ENCODE results near the gene PRSS57.
"Not testable (repeated sequence)": the region's sequence is repeated elsewhere in the genome, so short reads cannot be mapped to it uniquely, and the experiment has no call there.

The PRSS57 gene

DNA sequence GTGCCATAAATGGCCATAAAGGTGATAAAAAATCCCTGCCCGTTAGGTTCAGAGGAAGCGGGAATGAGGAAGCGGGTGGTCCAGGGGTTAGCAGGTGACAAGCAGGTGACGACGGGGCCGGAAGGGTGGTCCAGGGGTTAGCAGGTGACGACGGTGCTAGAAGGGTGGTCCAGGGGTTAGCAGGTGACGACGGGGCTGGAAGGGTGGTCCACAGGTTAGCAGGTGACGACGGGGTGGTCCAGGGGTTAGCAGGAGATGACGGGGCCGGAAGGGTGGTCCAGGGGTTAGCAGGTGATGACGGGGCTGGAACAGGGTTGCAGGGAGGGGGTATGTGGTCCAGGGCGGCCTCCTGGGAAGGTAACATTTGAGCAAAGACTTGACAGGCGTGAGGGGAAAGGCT is 6.3 kb downstream of the PRSS57 start:
- no peak for DNase-seq

DNA sequence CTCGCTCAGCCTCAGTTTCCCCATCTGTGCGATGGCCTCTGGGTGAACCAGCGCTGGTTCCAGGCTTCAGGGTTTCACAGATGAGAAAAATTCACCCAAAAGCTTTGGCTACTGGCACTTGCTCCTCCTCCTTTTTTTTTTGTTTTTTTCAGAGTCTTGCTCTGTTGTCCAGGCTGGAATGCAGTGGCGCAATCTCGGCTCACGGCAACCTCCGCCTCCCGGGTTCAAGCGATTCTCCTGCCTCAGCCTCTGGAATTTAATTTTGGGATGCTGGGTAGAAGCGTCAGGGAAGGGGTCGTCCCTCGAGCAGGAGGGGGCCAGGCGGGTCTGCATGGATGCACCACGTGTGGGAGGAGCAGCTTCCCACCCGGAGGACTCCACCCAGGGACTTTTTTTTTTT is 7.0 kb downstream of the PRSS57 start:
- no peak for DNase-seq

DNA sequence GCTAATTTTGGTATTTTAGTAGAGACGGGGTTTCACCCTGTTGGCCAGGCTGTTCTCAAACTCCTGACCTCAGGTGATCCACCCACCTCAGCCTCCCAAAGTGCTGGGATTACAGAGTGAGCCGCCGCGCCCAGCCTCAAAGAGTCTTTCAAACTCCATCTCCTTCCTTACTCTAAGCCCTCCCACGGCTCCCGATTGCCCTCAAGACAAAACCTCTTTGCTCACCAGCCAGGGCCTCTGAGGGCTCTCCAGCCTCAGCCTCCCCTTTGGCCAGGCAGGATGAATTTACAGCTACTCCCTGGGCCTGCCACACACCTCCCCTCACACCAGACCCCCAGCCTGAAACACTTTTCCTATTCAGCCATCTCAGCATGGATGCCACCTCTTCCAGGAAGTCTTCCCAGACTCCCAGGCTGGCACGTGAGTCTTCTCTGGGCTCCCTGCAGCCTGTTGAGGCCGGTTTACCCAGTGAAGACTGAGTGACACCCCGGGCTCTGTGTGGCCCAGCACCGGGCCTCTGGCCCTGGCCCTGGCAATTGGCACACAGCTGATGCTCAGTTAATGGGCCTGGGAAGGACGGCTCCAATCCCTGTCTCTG is 7.6 kb downstream of the PRSS57 start:
- DNase-seq: no peak

DNA sequence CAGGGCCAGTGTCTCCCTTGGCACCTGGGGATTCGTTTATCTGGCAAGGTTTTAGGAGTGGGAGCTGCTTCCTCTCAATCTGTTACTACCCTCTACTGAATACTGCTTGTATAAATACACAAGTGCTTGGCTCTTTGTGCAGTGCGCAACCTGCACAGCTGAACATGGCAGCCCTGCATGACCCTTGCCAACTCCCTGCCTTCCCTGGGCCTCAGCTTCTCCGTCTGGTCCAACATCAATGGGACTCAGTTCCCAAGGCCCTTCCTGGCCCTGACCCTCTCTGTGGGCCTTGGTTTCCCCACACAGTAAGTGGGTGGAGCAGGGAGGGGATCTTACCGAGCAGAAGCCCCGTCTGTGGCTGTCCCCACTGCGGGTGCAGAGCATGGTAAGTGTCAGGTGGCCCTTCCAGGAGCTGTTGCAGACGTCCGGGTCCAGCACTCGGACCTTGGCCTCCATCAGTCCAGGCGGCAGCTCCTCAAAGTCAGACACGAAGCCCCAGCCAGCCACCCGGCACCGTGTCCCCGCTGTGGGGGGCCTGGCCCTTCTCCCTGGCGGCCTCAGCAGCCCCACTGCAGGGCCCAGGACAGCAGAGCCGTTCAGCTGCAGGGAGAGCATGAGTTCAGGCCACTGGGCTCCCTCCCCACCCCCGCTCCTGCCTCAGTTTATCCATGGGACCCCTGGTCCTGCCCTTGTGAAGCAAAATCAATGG is 8.5 kb downstream of the PRSS57 start:
- no peak for DNase-seq

DNA sequence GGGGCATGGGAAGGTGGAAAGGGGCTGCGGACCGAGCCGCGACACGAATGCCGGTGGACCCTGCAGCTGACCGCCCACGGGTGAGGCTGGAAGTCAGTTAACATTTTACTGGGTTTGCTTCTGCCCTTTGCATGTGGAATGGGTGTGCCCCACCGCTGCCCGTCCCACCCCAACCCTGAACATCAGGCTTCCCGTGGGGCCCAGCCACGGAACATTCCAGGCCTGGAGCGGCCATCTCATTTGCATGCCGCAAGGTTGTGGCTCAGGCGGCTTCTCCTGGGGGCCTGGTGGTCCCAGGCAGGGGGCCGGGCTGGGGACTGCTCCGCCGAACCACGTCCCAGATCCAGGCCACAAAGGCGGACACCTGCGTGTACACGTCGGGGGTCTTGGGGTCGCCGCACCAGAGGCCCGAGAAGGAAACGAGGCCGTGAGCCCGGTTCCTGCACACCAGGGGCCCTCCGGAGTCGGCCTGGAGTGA is 9.8 kb downstream of the PRSS57 start:
- DNase-seq: no peak

DNA sequence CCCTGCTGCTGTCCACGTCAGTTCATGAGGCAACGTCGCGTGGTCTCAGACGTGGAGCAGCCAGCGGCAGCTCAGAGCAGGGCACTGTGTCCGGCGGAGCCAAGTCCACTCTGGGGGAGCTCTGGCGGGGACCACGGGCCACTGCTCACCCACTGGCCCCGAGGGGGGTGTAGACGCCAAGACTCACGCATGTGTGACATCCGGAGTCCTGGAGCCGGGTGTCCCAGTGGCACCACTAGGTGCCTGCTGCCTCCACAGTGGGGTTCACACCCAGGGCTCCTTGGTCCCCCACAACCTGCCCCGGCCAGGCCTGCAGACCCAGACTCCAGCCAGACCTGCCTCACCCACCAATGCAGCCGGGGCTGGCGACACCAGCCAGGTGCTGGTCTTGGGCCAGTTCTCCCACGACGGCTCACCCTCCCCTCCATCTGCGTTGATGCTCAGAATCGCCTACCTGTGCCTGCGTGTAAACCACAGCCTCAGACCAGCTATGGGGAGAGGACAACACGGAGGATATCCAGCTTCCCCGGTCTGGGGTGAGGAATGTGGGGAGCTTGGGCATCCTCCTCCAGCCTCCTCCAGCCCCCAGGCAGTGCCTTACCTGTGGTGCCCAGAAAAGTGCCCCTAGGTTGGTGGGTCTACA is 12.5 kb downstream of the PRSS57 start:
- DNase-seq: no peak

DNA sequence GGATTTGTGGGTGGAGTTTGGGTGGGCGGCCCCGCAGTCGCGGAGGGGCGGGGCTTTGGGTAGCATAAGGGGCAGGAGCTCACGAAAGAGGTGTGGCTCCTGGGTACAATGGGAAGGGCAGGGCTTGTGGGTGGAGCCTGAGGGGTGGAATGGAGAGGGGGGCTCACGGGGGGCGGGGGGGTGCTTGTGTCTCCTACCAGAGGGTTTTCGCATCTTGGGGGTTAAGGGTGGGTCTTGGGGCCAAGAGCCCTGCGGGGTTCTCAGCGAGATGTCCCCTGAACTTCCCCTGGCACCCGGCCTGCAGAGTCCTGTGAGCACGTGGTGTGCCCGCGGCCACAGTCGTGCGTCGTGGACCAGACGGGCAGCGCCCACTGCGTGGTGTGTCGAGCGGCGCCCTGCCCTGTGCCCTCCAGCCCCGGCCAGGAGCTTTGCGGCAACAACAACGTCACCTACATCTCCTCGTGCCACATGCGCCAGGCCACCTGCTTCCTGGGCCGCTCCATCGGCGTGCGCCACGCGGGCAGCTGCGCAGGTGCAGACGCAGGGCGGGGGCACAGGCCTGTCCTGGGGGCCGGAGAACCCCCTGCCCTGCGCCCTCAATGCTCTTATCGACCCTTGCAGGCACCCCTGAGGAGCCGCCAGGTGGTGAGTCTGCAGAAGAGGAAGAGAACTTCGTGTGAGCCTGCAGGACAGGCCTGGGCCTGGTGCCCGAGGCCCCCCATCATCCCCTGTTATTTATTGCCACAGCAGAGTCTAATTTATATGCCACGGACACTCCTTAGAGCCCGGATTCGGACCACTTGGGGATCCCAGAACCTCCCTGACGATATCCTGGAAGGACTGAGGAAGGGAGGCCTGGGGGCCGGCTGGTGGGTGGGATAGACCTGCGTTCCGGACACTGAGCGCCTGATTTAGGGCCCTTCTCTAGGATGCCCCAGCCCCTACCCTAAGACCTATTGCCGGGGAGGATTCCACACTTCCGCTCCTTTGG is 13.9 kb downstream of the PRSS57 start:
- DNase-seq: no peak

DNA sequence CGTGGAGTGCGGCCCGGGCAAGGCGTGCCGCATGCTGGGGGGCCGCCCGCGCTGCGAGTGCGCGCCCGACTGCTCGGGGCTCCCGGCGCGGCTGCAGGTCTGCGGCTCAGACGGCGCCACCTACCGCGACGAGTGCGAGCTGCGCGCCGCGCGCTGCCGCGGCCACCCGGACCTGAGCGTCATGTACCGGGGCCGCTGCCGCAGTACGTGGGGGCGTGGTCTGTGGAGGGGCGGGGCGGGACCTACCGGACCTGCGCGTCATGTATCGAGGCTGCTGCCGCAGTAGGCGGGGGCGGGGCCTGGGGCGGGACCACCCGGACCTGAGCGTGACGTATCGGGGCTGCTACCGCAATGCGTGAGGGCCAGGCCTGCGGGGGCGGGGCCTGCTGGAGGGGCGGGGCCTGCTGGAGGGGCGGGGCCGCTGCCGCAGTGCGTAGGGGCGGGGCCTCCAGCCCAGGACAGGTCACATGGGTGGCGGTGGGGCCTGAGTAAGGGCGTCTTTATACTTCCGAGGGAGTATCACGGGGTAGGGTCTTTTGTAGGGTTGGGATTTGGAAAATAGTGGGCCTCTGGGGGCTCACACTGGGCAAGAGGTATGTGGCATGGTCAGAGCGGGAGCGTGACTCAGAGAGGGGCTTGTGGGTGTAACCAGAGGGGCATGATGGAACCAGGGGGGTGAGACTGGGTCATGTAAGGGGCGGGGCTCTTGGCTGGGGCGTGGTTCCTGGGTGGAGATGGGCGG is 14.8 kb downstream of the PRSS57 start:
- peak; percentile 99 for DNase-seq

DNA sequence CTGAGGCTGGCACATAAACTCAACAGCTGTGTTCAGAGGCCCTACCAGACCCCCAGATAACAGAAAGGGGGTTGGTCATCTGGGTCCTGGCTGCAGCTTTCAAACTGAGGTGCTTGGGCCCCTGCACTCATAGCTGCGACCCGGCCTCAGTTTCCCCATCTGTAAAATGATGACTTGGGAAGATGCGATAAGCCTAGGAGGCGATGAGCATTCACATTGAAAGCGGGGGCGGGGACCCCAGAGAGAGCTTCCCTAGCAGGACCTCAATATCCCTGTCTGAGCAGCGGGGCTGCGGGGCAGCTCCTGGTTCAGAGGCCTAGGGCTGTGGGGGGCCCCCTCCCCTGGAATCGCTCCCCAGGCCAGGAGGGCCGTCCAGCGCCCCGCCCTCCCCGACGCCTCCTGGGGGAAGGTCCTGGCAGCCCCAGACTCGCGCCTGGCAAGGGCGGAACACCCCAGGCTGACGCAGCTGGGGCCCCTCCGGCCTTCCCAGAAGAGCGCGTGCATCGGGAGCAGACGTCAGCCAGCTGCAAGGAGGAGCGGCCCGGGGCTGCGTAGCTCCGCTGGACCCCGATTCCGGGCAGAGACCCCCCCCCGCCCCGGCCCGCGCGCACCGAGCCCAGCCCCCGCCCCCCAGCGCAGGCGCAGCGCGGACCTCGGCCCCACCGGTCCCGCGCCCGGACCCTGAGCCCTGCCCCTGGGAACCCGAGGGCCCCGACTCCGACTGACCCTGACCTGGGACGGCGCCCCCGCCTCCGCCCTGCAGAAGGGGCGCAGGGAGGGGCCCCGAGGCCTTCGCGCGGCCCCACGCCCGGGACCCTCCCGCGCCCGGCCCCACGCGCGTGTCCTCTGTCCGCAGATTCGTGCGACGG is 15.6 kb downstream of the PRSS57 start:
- DNase-seq: peak; percentile 35

DNA sequence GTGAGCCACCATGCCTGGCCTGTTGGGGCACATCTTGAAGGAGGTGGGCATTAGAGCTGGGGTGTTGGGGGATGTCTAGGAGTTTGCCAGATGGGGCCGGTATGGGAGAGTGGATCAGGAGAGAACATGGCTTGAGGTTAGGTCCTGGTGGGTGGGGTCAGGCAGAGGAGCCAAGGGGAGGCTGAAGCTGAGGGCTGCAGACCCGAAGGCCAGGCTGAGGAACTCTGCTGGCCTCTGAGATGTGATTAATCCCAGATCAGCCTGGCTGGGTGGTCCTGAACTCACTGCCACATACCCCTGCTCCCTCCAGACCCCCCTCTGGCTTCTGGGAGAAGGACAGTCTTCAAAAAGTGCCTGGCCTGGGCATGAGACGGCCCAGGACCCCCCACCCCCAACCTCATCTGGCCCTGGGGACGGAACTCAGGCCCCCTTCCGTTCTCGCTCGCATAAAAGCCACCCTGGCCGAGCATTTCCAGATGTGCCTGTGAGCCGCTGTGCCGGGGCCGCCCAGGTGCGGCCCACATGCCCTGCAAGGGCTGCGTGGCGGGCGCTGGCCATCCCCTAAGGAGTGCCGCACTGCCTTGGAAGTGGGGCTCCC is 16.4 kb downstream of the PRSS57 start:
- DNase-seq: no peak

DNA sequence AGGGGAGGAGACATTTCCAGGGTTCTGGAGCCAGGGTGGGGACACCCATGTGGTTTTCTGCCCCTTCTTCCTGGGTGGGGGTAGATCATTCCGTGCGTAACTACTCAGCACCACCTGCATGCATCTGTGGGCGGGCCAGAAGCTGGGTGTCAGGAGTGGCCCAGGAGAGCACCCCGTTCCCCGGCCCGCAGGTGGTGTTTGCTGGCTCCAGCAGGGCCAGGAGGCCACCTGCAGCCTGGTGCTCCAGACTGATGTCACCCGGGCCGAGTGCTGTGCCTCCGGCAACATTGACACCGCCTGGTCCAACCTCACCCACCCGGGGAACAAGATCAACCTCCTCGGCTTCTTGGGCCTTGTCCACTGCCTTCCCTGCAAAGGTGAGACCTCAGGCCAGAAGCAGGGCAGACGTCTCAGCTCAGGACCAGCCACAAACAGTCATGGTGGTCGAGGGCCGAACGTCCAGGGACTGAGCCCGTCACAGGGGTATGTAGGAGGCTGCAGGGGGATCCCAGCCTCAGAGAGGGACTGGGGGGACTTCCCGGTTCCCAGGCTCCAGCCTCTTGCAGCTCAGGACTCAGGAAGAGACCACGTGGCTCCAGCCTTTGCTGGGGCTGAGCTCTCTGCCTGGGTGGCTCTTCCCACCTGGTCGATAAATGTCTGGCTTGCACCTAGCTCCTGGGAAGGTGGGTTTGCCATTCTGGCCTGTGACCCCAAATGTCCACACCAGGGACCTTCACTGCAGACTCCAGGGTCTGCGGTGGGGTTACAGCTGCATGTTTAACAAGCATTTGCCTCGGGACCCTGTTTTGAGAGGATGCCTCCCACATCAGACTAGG is 17.4 kb downstream of the PRSS57 start:
- no peak for DNase-seq

DNA sequence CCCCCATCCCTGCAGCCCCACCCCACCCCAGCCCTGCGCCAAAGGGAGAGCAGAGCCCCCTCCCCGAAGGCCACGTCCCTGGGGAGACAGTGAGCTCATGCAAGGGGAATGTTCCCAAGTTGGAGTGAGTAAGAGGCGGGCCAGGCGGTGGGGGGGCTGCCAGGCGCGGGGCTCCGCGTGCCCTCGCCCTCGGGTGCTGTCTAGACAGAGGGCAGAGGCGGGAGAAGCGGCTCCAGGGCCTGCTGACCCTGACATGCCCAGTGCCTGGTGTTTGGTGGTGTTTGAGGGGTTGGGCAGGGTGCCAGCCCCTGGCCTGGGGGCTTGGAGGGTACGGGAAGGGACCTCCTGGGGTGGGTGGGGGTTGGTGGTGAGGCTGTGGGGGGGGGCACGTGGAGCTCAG is 18.1 kb downstream of the PRSS57 start:
- peak; percentile 84 for DNase-seq

DNA sequence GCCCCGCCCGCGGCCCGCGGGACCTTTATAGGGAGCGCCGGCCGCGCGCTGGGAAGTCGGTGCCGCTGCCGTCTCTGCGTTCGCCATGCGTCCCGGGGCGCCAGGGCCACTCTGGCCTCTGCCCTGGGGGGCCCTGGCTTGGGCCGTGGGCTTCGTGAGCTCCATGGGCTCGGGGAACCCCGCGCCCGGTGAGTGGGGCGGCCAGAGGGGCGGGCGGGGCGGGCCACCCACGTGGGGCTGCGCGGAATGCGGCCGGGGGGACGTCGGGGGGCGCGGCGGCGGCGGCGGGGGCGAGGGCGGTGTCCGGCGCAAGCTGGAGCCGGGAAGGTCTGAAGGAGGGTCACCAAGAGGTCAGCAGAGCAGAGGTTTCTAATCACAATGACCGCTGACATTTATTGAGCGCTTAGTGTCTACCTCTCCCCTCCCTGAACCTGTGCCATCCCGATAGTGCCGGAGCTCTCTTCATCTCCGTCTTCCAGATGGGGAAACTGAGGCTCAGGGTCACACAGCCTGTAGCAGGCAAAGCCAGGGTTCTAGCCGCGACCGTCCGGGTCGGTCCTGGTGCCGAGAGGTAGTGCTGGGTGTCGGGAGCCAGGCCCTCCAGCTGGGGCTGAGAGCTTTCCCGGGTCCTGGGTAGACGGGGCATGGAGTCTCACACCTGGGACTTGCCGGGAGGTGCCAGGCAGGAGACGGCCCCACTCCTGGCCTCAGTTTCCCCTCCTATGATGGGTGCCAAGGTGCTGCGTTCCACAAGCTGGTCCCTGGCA is 18.7 kb downstream of the PRSS57 start, which contains the start of gene FSTL3:
TSS of gene FSTL3 (plus strand) at position 54 of the 767 bp plus-strand sequence. CDS start at position 86, 32 bp downstream.
- DNase-seq: no peak

DNA sequence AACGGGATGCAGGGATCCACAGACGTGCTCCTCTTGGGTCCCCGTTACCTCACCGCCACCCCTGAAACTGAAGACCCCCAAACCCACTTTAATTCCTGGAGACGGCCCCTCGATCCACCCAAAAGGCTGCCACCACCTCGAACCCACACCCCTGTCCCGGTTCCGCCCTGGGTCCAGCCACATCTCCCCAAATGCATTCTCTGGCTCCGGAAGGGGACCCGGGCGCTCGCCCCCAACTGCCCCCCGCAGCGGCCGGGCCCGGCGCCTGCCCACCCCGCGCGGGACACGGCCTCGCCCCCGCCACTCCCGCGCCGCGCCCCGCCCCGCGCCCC is 19.3 kb downstream of the PRSS57 start:
- no peak for DNase-seq

DNA sequence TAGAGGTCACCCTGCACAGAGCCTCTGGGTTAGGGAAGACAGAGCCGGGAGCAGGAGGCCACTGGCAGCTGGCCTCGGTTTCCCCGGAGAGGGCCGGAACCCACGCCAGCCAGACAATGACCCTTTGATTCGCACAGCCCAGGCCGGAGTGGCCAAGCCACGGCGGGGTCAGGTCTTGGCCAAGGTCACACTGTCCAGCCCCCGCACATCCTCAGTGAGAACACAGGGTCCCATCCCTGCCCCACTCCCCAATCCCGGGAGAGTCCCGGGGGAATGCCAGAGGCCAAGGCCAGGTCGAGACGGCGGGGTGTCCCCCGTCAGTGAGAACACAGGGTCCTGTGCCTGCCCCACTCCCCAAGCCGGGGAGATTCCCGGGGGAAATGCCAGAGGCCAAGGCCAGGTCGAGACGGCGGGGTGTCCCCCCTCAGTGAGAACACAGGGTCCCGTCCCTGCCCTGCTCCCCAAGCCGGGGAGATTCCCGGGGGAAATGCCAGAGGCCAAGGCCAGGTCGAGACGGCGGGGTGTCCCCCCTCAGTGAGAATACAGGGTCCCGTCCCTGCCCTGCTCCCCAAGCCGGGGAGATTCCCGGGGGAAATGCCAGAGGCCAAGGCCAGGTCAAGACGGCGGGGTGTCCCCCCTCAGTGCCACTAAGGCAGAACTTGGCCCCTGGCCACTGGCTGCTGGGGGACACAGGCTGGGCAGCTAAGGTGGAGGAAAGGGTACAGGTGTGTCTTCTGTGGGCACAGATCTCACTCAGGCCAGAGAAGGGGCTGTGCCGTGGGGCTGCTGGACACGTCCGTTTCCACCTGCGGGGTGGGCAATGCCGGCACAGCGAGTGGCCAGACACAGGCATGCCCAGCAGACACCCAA is 20.7 kb downstream of the PRSS57 start:
- no peak for DNase-seq

DNA sequence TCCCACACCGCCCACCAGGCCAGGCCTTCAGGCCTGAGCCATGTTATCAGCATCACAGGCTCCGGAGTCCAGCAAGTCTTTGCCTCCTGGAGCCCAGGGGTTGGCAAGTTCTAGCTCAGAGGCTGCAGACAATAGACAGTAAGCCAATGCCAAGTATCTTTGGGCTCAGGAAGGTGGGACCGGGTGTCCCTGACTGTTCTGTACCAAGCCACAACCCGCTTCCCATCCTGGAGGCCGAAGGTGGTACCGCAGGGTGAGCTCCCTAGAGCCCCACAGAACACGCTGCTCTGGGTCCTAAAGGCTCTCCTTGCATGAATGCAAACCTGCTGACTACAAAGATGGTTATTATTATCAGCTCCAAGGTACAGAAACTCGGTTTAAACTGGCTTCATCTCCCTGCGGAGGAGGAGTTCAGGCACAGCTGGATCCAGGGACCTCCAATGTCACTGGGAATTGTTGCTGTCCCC is 24.6 kb downstream of the PRSS57 start:
- DNase-seq: no peak

DNA sequence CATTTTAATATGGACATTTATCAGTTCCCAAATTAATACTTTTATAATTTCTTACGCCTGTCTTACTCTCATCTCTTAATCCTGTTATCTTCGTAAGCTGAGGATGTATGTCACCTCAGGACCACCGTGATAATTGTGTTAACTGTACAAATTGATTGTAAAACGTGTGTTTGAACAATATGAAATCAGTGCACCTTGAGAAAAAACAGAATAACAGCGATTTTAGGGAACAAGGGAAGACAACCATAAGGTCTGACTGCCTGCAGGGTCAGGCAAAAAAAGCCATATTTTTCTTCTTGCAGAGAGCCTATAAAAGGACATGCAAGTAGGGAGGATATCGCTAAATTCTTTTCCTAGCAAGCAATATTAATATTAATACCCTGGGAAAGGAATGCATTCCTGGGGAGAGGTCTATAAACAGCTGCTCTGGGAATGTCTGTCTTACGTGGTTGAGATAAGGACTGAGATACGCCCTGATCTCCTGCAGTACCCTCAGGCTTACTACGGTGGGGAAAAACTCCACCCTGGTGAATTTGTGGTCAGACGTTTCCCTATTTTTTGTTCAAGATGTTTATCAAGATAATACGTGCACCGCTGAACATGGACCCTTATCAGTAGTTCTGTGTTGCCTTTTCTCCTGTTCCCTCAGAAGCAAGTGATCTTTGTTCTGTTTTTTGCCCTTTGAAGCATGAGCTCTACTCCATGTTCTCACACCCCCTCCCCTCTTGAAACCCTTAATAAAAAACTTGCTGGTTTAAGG is 26.4 kb downstream of the PRSS57 start:
- DNase-seq: not testable (repeated sequence)

All from T1000 (cell line).